HepG2 (cell line): ENCODE results near the gene CPT1B. TPM values are rescaled to one million over a fixed set of nuclear protein-coding genes. Genes with fewer than 3 reads are reported as not detected.
A peak's percentile ranks its signal among the peaks of the same experiment; 100 is the strongest.

ENCODE experiments used
- BHLHE40 ChIP-seq: IDR thresholded peaks from 2 replicates; pipeline ENCODE4 v1.6.1; 2011; ENCODE audit warnings: low read length, improper control_type of control experiment
- CREB1 ChIP-seq, 2 experiments: fragments of 450-650 bp in 1 of 2; IDR thresholded peaks; 2 replicates each; pipeline ENCODE4 v1.6.1; 2016 to 2017; ENCODE audit warnings: control low read depth in 1 of 2, mild to moderate bottlenecking in 1 of 2, missing compliant biosample characterization in 1 of 2, missing genetic modification characterization in 1 of 2
- DMAP1 ChIP-seq: IDR thresholded peaks from 2 replicates; pipeline ENCODE4 v1.6.1; 2016
- FOXK1 ChIP-seq: sonication (generic); formaldehyde crosslinking; IDR thresholded peaks from 2 replicates; pipeline ENCODE4 v1.4.0; 2020; ENCODE audit warnings: low read depth, missing genetic modification reagents, borderline replicate concordance
- HDAC1 ChIP-seq: sonication (generic); formaldehyde crosslinking; IDR thresholded peaks from 2 replicates; pipeline ENCODE4 v1.5.1; 2020; ENCODE audit warnings: mild to moderate bottlenecking, missing genetic modification reagents
- MEIS2 ChIP-seq: sonication (generic); formaldehyde crosslinking; IDR thresholded peaks from 2 replicates; pipeline ENCODE4 v1.9.0; 2021; ENCODE audit warnings: mild to moderate bottlenecking, missing genetic modification reagents
- MYC ChIP-seq: sonication (generic); formaldehyde crosslinking; IDR thresholded peaks from 2 replicates; pipeline ENCODE4 v1.9.0; 2021; ENCODE audit warnings: missing genetic modification reagents, borderline replicate concordance
- NAIF1 ChIP-seq: sonication (generic); formaldehyde crosslinking; IDR thresholded peaks from 2 replicates; pipeline ENCODE4 v1.5.0; 2020; ENCODE audit warnings: mild to moderate bottlenecking, missing genetic modification reagents, borderline replicate concordance
- RBAK ChIP-seq: sonication (generic); formaldehyde crosslinking; IDR thresholded peaks from 2 replicates; pipeline ENCODE4 v1.5.1; 2020; ENCODE audit warnings: mild to moderate bottlenecking, missing genetic modification reagents
- SP4 ChIP-seq: sonication (generic); formaldehyde crosslinking; IDR thresholded peaks from 2 replicates; pipeline ENCODE4 v1.8.1; 2023; ENCODE audit warnings: mild to moderate bottlenecking, missing genetic modification reagents
- ZKSCAN8 ChIP-seq: IDR thresholded peaks from 2 replicates; pipeline ENCODE4 v1.6.1; 2016; ENCODE audit warnings: borderline replicate concordance, missing genetic modification reagents, missing compliant biosample characterization
- ZMYM4 ChIP-seq: sonication (generic); formaldehyde crosslinking; IDR thresholded peaks from 2 replicates; pipeline ENCODE4 v1.8.1; 2023; ENCODE audit warnings: mild to moderate bottlenecking, missing genetic modification reagents
- ZNF484 ChIP-seq: sonication (generic); formaldehyde crosslinking; IDR thresholded peaks from 2 replicates; pipeline ENCODE4 v1.5.1; 2020; ENCODE audit warnings: mild to moderate bottlenecking, low read depth, missing genetic modification reagents, borderline replicate concordance
- ZNF776 ChIP-seq: sonication (generic); formaldehyde crosslinking; IDR thresholded peaks from 2 replicates; pipeline ENCODE4 v1.4.0; 2020; ENCODE audit warnings: mild to moderate bottlenecking, missing genetic modification reagents
- polyA plus RNA-seq, 8 experiments: library from polyadenylated mRNA; depleted of rRNA in 3 of 8; stranded (reverse) in 7 of 8; unstranded in 1 of 8; fragments of >200 nt; fragmentation: Illumina TruSeq in 4 of 8; extraction: Trizol in 4 of 8; gene quantifications; 2 replicates each; pipeline versions ENCODE4 v1.2.1 to v1.2.3, GENCODE V29; 2011 to 2016; ENCODE audit warnings: low read depth in 4 of 8, missing spikeins in 1 of 8, mixed read lengths in 1 of 8; ENCODE audit not compliant: insufficient read depth in 1 of 8
- total RNA-seq, 5 experiments: library from RNA; depleted of rRNA; stranded (reverse); fragments of >200 nt; fragmentation: Illumina TruSeq; extraction: Trizol; gene quantifications; 2 replicates each; pipeline ENCODE4 v1.2.3, GENCODE V29; 2016; ENCODE audit warnings: low read depth in 1 of 5
- TF ChIP-seq, protein P1 (sequence below): sonication (generic); formaldehyde crosslinking; IDR thresholded peaks from 2 replicates; pipeline ENCODE4 v1.4.0; 2020; ENCODE audit warnings: mild to moderate bottlenecking, missing genetic modification reagents, borderline replicate concordance
- TF ChIP-seq, protein P2 (sequence below): sonication (generic); formaldehyde crosslinking; IDR thresholded peaks from 2 replicates; pipeline ENCODE4 v1.8.0; 2022; ENCODE audit warnings: mild to moderate bottlenecking, missing genetic modification reagents, moderate library complexity
- TF ChIP-seq, protein P3 (sequence below): sonication (generic); formaldehyde crosslinking; IDR thresholded peaks from 2 replicates; pipeline ENCODE4 v1.5.1; 2020; ENCODE audit warnings: missing genetic modification reagents, mild to moderate bottlenecking, borderline replicate concordance
- TF ChIP-seq, protein P4 (sequence below): sonication (generic); formaldehyde crosslinking; conservative IDR thresholded peaks from 2 replicates; pipeline ENCODE4 v1.8.0; 2022; ENCODE audit warnings: low read depth, missing genetic modification reagents

The CPT1B gene
- total and polyA plus RNA-seq, 2 of the 13 experiments (the other 11 are each of a cell fraction or from before 2014, with no cell fraction given) = 9.2 to 19.5 TPM

DNA sequence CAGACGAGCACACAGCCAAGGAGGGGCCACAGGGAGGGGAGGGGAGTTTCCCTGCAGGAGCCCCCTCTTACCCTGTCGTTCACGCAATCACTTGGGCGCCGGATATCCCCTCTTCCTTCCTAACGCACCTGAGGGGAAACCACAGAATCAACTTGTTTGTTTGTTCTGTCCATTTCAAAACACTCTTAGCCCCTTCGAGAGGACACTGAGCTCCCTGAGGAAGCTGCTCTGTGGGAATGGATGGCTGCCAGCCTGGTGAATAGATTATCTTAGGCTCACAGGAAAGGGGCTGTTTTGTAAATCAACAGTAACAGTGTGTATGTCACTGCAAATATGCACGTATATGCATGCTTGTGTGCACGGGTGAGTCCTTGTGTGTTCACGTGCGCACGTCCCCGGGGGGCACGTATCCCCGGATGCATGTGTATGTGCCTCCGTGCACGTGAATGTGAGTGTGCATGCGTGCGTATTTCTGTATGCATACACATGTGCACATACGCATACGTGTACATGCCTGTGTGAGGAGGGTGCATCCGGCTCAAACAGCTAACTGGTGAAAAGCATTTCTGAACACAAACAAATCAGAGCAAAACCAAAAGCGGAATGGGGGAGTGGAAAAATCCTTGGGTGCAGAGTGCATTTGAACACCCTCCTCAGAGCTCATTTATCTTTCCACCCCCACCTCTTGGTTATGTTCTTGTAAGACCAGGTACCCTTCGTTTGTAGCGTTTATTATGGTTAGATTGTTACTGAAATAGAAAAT, 42.5 kb upstream of the CPT1B start (continued):
- TF ChIP-seq, protein P1, sequence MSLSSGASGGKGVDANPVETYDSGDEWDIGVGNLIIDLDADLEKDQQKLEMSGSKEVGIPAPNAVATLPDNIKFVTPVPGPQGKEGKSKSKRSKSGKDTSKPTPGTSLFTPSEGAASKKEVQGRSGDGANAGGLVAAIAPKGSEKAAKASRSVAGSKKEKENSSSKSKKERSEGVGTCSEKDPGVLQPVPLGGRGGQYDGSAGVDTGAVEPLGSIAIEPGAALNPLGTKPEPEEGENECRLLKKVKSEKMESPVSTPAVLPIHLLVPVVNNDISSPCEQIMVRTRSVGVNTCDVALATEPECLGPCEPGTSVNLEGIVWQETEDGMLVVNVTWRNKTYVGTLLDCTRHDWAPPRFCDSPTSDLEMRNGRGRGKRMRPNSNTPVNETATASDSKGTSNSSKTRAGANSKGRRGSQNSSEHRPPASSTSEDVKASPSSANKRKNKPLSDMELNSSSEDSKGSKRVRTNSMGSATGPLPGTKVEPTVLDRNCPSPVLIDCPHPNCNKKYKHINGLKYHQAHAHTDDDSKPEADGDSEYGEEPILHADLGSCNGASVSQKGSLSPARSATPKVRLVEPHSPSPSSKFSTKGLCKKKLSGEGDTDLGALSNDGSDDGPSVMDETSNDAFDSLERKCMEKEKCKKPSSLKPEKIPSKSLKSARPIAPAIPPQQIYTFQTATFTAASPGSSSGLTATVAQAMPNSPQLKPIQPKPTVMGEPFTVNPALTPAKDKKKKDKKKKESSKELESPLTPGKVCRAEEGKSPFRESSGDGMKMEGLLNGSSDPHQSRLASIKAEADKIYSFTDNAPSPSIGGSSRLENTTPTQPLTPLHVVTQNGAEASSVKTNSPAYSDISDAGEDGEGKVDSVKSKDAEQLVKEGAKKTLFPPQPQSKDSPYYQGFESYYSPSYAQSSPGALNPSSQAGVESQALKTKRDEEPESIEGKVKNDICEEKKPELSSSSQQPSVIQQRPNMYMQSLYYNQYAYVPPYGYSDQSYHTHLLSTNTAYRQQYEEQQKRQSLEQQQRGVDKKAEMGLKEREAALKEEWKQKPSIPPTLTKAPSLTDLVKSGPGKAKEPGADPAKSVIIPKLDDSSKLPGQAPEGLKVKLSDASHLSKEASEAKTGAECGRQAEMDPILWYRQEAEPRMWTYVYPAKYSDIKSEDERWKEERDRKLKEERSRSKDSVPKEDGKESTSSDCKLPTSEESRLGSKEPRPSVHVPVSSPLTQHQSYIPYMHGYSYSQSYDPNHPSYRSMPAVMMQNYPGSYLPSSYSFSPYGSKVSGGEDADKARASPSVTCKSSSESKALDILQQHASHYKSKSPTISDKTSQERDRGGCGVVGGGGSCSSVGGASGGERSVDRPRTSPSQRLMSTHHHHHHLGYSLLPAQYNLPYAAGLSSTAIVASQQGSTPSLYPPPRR = 0 out of 2 replicates have a peak, but pooled peaks have one; percentile 14
- TF ChIP-seq DMAP1 (CRISPR knock-in tag) (no peak), RBAK (0 out of 2 replicates have a peak, but pooled peaks have one; percentile 7), SP4 (CRISPR knock-in tag) (0 out of 2 replicates have a peak, but pooled peaks have one; percentile 50), MYC (peak; percentile 50; the same call in 1 of the 2 replicates), ZNF484 (CRISPR knock-in tag) (no peak), CREB1 (IDR thresholded peaks at IDR 0.05) (no peak), CREB1 (CRISPR knock-in tag; IDR thresholded peaks at IDR 0.05) (peak; percentile 64), ZMYM4 (no peak), BHLHE40 (peak; percentile 89), MEIS2 (CRISPR knock-in tag) (no peak), NAIF1 (CRISPR knock-in tag) (no peak), ZKSCAN8 (CRISPR knock-in tag) (no peak), HDAC1 (CRISPR knock-in tag) (peak; percentile 46), ZNF776 (0 out of 2 replicates have a peak, but pooled peaks have one; percentile 30), FOXK1 (CRISPR knock-in tag) (no peak)
- TF ChIP-seq, protein P2, sequence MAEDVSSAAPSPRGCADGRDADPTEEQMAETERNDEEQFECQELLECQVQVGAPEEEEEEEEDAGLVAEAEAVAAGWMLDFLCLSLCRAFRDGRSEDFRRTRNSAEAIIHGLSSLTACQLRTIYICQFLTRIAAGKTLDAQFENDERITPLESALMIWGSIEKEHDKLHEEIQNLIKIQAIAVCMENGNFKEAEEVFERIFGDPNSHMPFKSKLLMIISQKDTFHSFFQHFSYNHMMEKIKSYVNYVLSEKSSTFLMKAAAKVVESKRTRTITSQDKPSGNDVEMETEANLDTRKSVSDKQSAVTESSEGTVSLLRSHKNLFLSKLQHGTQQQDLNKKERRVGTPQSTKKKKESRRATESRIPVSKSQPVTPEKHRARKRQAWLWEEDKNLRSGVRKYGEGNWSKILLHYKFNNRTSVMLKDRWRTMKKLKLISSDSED (CRISPR knock-in tag) = no peak
- TF ChIP-seq, protein P3, sequence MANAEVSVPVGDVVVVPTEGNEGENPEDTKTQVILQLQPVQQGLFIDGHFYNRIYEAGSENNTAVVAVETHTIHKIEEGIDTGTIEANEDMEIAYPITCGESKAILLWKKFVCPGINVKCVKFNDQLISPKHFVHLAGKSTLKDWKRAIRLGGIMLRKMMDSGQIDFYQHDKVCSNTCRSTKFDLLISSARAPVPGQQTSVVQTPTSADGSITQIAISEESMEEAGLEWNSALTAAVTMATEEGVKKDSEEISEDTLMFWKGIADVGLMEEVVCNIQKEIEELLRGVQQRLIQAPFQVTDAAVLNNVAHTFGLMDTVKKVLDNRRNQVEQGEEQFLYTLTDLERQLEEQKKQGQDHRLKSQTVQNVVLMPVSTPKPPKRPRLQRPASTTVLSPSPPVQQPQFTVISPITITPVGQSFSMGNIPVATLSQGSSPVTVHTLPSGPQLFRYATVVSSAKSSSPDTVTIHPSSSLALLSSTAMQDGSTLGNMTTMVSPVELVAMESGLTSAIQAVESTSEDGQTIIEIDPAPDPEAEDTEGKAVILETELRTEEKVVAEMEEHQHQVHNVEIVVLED (CRISPR knock-in tag) = 0 out of 2 replicates have a peak, but pooled peaks have one; percentile 2
- TF ChIP-seq, protein P4, sequence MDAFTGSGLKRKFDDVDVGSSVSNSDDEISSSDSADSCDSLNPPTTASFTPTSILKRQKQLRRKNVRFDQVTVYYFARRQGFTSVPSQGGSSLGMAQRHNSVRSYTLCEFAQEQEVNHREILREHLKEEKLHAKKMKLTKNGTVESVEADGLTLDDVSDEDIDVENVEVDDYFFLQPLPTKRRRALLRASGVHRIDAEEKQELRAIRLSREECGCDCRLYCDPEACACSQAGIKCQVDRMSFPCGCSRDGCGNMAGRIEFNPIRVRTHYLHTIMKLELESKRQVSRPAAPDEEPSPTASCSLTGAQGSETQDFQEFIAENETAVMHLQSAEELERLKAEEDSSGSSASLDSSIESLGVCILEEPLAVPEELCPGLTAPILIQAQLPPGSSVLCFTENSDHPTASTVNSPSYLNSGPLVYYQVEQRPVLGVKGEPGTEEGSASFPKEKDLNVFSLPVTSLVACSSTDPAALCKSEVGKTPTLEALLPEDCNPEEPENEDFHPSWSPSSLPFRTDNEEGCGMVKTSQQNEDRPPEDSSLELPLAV = no peak
